Measurements from ENCODE around the gene FITM1.

Gene FITM1

GRCh38 chr14:24138396-24139271 lies 8.2 kb downstream of the FITM1 start:
- no peak for DNase-seq (ENCODE audit: low spot score)
- TF ChIP-seq CTCF (IDR thresholded peaks at IDR 0.05; ENCODE audit: borderline replicate concordance, control extremely low read depth, extremely low read depth, insufficient read depth, missing control alignments) = no peak
- in situ Hi-C loops (cut with MboI; ENCODE audit: low sequenced_read_pairs, unreplicated experiment) = no loop called here

- DNase-seq (ENCODE audit: low spot score) = no peak
Measured at GRCh38 chr14:24139272-24139934, 8.9 kb downstream of the FITM1 start.

GRCh38 chr14:24141097-24141880 lies 10.8 kb downstream of the FITM1 start, which contains the start of gene EMC9:
Gene EMC9, minus strand, starts transcription at chr14:24141591. Its CDS starts 287 bp downstream, at chr14:24141304.
- in situ Hi-C loops (cut with MboI; ENCODE audit: low sequenced_read_pairs, unreplicated experiment) = no loop called here
- TF ChIP-seq CTCF (IDR thresholded peaks at IDR 0.05; ENCODE audit: borderline replicate concordance, control extremely low read depth, extremely low read depth, insufficient read depth, missing control alignments) = peak; percentile 23
- peak; percentile 97 for DNase-seq (ENCODE audit: low spot score)

More at GRCh38 chr14:24139272-24139934, 8.9 kb downstream of the FITM1 start:
- peak; percentile 9 for TF ChIP-seq CTCF (IDR thresholded peaks at IDR 0.05; ENCODE audit: borderline replicate concordance, control extremely low read depth, extremely low read depth, insufficient read depth, missing control alignments)
- in situ Hi-C loops (cut with MboI; ENCODE audit: low sequenced_read_pairs, unreplicated experiment) = no loop called here

GRCh38 chr14:24143511-24143910 lies 13.1 kb downstream of the FITM1 start:
- DNase-seq (ENCODE audit: low spot score) = no peak
- in situ Hi-C loops (cut with MboI; ENCODE audit: low sequenced_read_pairs, unreplicated experiment) = no loop called here
- no peak for TF ChIP-seq CTCF (IDR thresholded peaks at IDR 0.05; ENCODE audit: borderline replicate concordance, control extremely low read depth, extremely low read depth, insufficient read depth, missing control alignments)

GRCh38 chr14:24144451-24144850 lies 14.0 kb downstream of the FITM1 start:
- in situ Hi-C loops (cut with MboI; ENCODE audit: low sequenced_read_pairs, unreplicated experiment) = no loop called here
- no peak for DNase-seq (ENCODE audit: low spot score)
- TF ChIP-seq CTCF (IDR thresholded peaks at IDR 0.05; ENCODE audit: borderline replicate concordance, control extremely low read depth, extremely low read depth, insufficient read depth, missing control alignments) = no peak

- in situ Hi-C loops (cut with MboI; ENCODE audit: low sequenced_read_pairs, unreplicated experiment) = no loop called here
- no peak for DNase-seq (ENCODE audit: low spot score)
- no peak for TF ChIP-seq CTCF (IDR thresholded peaks at IDR 0.05; ENCODE audit: borderline replicate concordance, control extremely low read depth, extremely low read depth, insufficient read depth, missing control alignments)
Measured at GRCh38 chr14:24145219-24145618, 14.8 kb downstream of the FITM1 start.
